GM12878 (cell line): ENCODE results near the gene ZC4H2.

Source experiments
- BMI1 ChIP-seq: fragments of 450-650 bp; IDR thresholded peaks from 2 replicates; pipeline ENCODE4 v1.6.1; 2016; ENCODE audit warnings: mild to moderate bottlenecking, moderate library complexity, borderline replicate concordance
- CBX3 ChIP-seq: fragments of 200-600 bp; sonication (generic); IDR thresholded peaks from 2 replicates; pipeline ENCODE4 v1.6.1; 2016; ENCODE audit warnings: low read depth, borderline replicate concordance
- CREB1 ChIP-seq: IDR thresholded peaks from 2 replicates; pipeline ENCODE4 v1.6.1; 2012; ENCODE audit warnings: low read depth, mild to moderate bottlenecking, inconsistent platforms
- CTCF ChIP-seq, 3 experiments: IDR thresholded peaks in 2 of 3; conservative IDR thresholded peaks in 1 of 3; 2 replicates each; pipeline ENCODE4 v1.5.1; 2011; ENCODE audit warnings: low read depth in 3 of 3, low read length in 3 of 3, mild to moderate bottlenecking in 3 of 3, control low read depth in 2 of 3, moderate library complexity in 2 of 3, inconsistent platforms in 1 of 3, mixed read lengths in 1 of 3; ENCODE audit not compliant: control insufficient read depth in 2 of 3, insufficient read depth in 1 of 3; ENCODE audit errors: extremely low read depth in 1 of 3
- EGR1 ChIP-seq, 2 experiments: IDR thresholded peaks; 1 replicate in 1 of 2; 2 replicates in 1 of 2; pipeline ENCODE4 v1.6.1; 2011 to 2012; ENCODE audit warnings: low read depth in 2 of 2, low read length in 2 of 2, borderline replicate concordance in 1 of 2, mild to moderate bottlenecking in 1 of 2, moderate library complexity in 1 of 2
- FOXM1 ChIP-seq: IDR thresholded peaks from 2 replicates; pipeline ENCODE4 v1.6.1; 2012; ENCODE audit warnings: low read depth, mild to moderate bottlenecking, inconsistent platforms, low read length, moderate library complexity
- GATAD2B ChIP-seq: fragments of 450-650 bp; conservative IDR thresholded peaks from 2 replicates; pipeline ENCODE4 v1.6.1; 2017; ENCODE audit warnings: low read depth, mild to moderate bottlenecking, moderate library complexity
- MYC ChIP-seq: IDR thresholded peaks from 2 replicates; pipeline ENCODE4 v1.6.1; 2011; ENCODE audit warnings: mild to moderate bottlenecking, low read length, moderate library complexity, inconsistent platforms; ENCODE audit not compliant: insufficient read depth, insufficient replicate concordance, insufficient read length, severe bottlenecking
- NFXL1 ChIP-seq: fragments of 450-650 bp; IDR thresholded peaks from 2 replicates; pipeline ENCODE4 v1.6.1; 2017; ENCODE audit warnings: antibody characterized with exemption, mild to moderate bottlenecking, borderline replicate concordance
- SP1 ChIP-seq: IDR thresholded peaks from one replicate; pipeline ENCODE4 v1.6.1; 2011; ENCODE audit warnings: low read depth, low read length
- SREBF2 ChIP-seq: IDR thresholded peaks from 2 replicates; pipeline ENCODE4 v1.6.1; 2012; ENCODE audit warnings: mild to moderate bottlenecking, low read length
- ZBTB40 ChIP-seq: fragments of 450-650 bp; IDR thresholded peaks from 2 replicates; pipeline ENCODE4 v1.6.1; 2016; ENCODE audit warnings: mild to moderate bottlenecking, moderate library complexity, borderline replicate concordance
- ZZZ3 ChIP-seq: IDR thresholded peaks from 2 replicates; pipeline ENCODE4 v1.6.1; 2011; ENCODE audit warnings: low read depth; ENCODE audit not compliant: control insufficient read depth, insufficient read length

- TF ChIP-seq EGR1 (IDR thresholded peaks at IDR 0.05; ENCODE audit: borderline replicate concordance in 1 of 2, low read depth in 2 of 2, low read length in 2 of 2), result no peak
- TF ChIP-seq NFXL1, result no peak
- no peak for TF ChIP-seq CREB1
- no peak for TF ChIP-seq ZZZ3
- no peak for TF ChIP-seq FOXM1
- TF ChIP-seq BMI1, result no peak
- no peak for TF ChIP-seq GATAD2B
- no peak for TF ChIP-seq SP1
- TF ChIP-seq MYC, result no peak
- TF ChIP-seq CTCF (IDR thresholded peaks at IDR 0.05 in 2 of 3, conservative IDR thresholded peaks at IDR 0.05 in 1 of 3; ENCODE audit: control insufficient read depth in 2 of 3, extremely low read depth in 1 of 3, insufficient read depth in 1 of 3, low read depth in 3 of 3, low read length in 3 of 3), result no peak
- TF ChIP-seq ZBTB40, result no peak
- no peak for TF ChIP-seq SREBF2
- no peak for TF ChIP-seq CBX3
These were observed 1.6 kb upstream of the ZC4H2 start for GRCh38 chrX:64977830-64978229.
